Lower leg skin (tissue), 4 donors: Measurements from ENCODE around the gene SHANK1. TPM values are rescaled to one million over a fixed set of nuclear protein-coding genes. Genes with fewer than 3 reads are reported as not detected.

ENCODE experiments used
- DNase-seq, 2 donors: peaks; one replicate each; pipeline ENCODE4 v3.0.0-alpha.2; 2019; ENCODE audit warnings: low spot score in 2 of 2
- H3K4me3 ChIP-seq: fragments of 200-600 bp; sonication (generic); 2 replicates; pipeline ENCODE4 v1.5.1; 2017; ENCODE audit warnings: mild to moderate bottlenecking, low read depth; ENCODE audit not compliant: poor library complexity, severe bottlenecking
- CTCF ChIP-seq, 3 donors: fragments of 450-650 bp; IDR thresholded peaks; one replicate each; pipeline ENCODE4 v1.5.1; 2016; ENCODE audit warnings: antibody characterized with exemption in 3 of 3, mild to moderate bottlenecking in 3 of 3, moderate library complexity in 2 of 3
- POLR2A ChIP-seq, 2 donors: fragments of 450-650 bp; IDR thresholded peaks; one replicate each; pipeline ENCODE4 v1.6.1; 2016 to 2017; ENCODE audit warnings: antibody characterized with exemption in 2 of 2, mild to moderate bottlenecking in 1 of 2, moderate library complexity in 1 of 2
- WGBS, 2 donors: methylation state at CpG; one replicate each; pipeline ENCODE4 v1.1.5; 2018; 5-methylcytosine and 5-hydroxymethylcytosine counted together
- intact Hi-C: fragments of 100-400 bp; cut with DNase I; formaldehyde crosslinking; loops from one replicate; pipeline ENCODE4 v1.15.0; 2023; ENCODE audit warnings: low total_unique reads
- total RNA-seq, 4 donors: library from RNA; depleted of rRNA; stranded (reverse); fragments of >200 nt; gene quantifications; one replicate each; pipeline ENCODE4 v1.1.0, GENCODE V29; 2016

SHANK1 gene
- total RNA-seq, 4 donors from 2014 or later, result 0.30 to 1.6 (median 0.67) TPM

DNA sequence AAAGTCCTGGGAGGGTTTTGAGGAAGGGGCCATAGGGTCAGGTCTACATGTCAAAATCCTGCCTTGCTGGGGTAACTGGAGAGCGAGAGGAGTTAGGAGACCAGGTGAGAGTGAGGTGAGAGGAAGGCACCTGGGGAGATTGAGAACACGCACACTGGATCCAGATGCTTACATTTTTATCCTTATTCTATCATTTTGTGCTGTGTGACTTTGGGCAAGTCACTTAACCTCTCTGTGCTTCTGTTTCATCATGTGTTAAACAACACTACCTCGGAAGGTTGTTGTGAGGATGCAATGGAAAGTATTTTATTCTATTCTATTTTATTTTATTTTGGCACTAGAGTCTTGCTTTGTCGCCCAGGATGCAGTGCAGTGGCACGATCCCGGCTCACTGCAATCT, 66.9 kb downstream of the SHANK1 start:
- no peak overlapping the region for H3K4me3 ChIP-seq
- TF ChIP-seq POLR2A (IDR thresholded peaks at IDR 0.05) (no peak), CTCF (IDR thresholded peaks at IDR 0.05) (no peak)
- no peak for DNase-seq
- 88 to 92% methylated on average over 6 of the region's 6 CpGs for WGBS, 2 donors
- intact Hi-C loops, result no loop called here

DNA sequence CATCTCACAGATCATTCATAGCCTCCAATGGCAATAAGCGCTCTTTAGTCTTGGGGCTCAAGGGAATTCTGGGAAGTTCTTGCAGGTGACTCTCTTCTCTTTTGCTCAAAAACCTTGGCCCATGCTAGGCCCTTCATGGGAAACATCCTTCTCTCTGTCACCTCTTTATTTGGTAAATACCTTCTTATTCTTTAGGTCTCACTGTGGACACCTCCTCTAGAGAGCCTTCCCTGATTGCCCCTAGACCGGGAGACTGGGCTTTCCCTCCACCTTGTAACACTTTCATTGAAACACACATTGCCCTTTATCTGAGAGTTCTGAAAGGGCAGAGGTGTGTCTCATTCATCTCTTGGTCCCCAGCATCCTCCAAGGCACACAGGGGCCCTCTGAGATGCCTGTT, 68.4 kb downstream of the SHANK1 start:
- WGBS, 2 donors, result 83% methylated on average over 2 of the region's 2 CpGs
- no peak for DNase-seq
- no peak for TF ChIP-seq POLR2A (IDR thresholded peaks at IDR 0.05)
- no peak for TF ChIP-seq CTCF (IDR thresholded peaks at IDR 0.05)
- intact Hi-C loops, result no loop called here
- no peak overlapping the region for H3K4me3 ChIP-seq

DNA sequence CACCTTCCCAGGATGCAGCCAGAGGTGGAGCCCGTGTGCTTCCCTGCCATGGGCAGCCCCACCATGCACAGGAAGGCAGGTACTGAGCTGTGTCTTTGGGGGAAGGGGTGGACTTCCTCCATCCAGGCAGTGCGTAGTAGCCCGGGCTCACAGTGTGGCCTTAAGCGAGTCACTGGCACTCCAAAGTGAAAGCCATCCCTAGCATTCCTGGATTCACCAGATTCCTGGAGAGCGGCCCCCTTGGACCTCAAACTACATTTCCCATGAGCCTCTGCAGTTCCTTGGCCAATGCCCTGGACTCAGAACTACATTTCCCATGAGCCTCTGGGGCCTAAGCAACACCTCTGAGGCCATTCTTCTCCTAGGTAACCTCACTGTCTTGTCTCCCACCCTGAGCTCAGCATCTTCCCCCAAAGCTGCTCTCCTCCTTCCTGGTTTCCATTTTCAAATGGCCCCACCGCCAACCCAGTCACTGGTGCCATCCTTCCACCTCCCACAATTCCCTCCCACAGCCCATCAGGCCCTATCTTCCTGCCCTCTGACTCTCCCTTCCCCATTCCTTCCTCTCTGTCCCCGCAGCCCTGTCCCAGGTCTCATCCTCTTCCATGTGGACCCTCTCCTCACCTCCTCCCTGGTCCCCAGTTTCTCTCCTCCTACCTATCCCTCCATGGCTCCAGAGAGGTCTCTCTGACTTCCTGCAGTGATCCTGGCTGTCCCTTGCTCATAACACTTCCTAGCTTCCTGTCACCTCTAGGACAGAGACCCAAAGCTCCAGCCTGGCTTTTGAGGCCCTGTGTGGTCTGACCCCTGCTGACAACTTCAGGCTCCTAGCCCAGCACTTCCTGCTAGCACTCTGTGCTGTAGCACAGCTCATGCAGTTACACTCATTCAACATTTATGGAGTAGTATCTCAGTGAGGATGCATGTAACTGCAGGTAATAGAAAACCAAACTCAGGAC, 69.9 kb downstream of the SHANK1 start, which contains the start of gene C19orf81:
TSS of gene C19orf81 (plus strand) at position 13 of the 959 bp plus-strand sequence. CDS start at position 13, 0 bp downstream.
- intact Hi-C loops, result no loop called here
- TF ChIP-seq POLR2A (IDR thresholded peaks at IDR 0.05) (no peak), CTCF (IDR thresholded peaks at IDR 0.05) (no peak)
- WGBS, 2 donors, result 31 to 35% methylated on average over 7 of the region's 7 CpGs
- DNase-seq, result no peak
- H3K4me3 ChIP-seq, result no peak within 1 kb of the TSS

GRCh38 chr19:50648659-50649058, 70.9 kb downstream of the SHANK1 start:
- intact Hi-C loops, result no loop called here

GRCh38 chr19:50647879-50648615, 71.6 kb downstream of the SHANK1 start:
- intact Hi-C loops, result no loop called here
- no peak for DNase-seq
- TF ChIP-seq POLR2A (IDR thresholded peaks at IDR 0.05) (no peak), CTCF (IDR thresholded peaks at IDR 0.05) (no peak)
- H3K4me3 ChIP-seq, result no peak overlapping the region
- WGBS, 2 donors, result 65 to 71% methylated on average over 10 of the region's 10 CpGs

More at GRCh38 chr19:50648659-50649058, 70.9 kb downstream of the SHANK1 start:
- DNase-seq, result no peak
- TF ChIP-seq POLR2A (IDR thresholded peaks at IDR 0.05), result no peak
- TF ChIP-seq CTCF (IDR thresholded peaks at IDR 0.05), result no peak
- H3K4me3 ChIP-seq, result no peak overlapping the region
- 51 to 52% methylated on average over 5 of the region's 5 CpGs for WGBS, 2 donors
